Stimulated activated naive CD8-positive, alpha-beta T cell treated with anti-CD3 and anti-CD28 coated beads, Interleukin-15, Interleukin-2, amounts not matched to agents 100 U/mL and 50 U/mL, for 24 hours (primary cell): Measurements from ENCODE around the gene NPHP1.
"Not testable (repeated sequence)": the region's sequence is repeated elsewhere in the genome, so short reads cannot be mapped to it uniquely, and the experiment has no call there.

Source experiments
- ATAC-seq: fragments of 150-1000 bp; cut with Tn5 transposase; one replicate; pipeline ENCODE4 v1.10.0; 2021
- DNase-seq: peaks from one replicate; pipeline ENCODE4 v3.0.0; 2021

NPHP1 gene

GRCh38 chr2:110103061-110103961, 101.5 kb downstream of the NPHP1 start:
- ATAC-seq: no peak
- DNase-seq: no peak

GRCh38 chr2:110101901-110102803, 102.7 kb downstream of the NPHP1 start:
- no peak for DNase-seq
- ATAC-seq: no peak

- ATAC-seq (peak; percentile 25), DNase-seq (peak; percentile 20)
Observed at GRCh38 chr2:110101280-110101844, 103.5 kb downstream of the NPHP1 start.

- peak; percentile 11 for ATAC-seq
- DNase-seq: not testable (repeated sequence)
Observed at GRCh38 chr2:110100880-110101279, 103.9 kb downstream of the NPHP1 start.

GRCh38 chr2:110100480-110100879, 104.3 kb downstream of the NPHP1 start:
- DNase-seq (no peak), ATAC-seq (no peak)

GRCh38 chr2:110099471-110100225, 105.2 kb downstream of the NPHP1 start:
- no peak for DNase-seq
- no peak for ATAC-seq

- DNase-seq: no peak
- no peak for ATAC-seq
Observed at GRCh38 chr2:110099038-110099425, 105.8 kb downstream of the NPHP1 start.

GRCh38 chr2:110097506-110098220, 107.2 kb downstream of the NPHP1 start:
- ATAC-seq: no peak
- no peak for DNase-seq

GRCh38 chr2:110095994-110096633, 108.7 kb downstream of the NPHP1 start:
- ATAC-seq (no peak), DNase-seq (no peak)

GRCh38 chr2:110094884-110095534, 109.8 kb downstream of the NPHP1 start:
- not testable (repeated sequence) for DNase-seq, ATAC-seq

GRCh38 chr2:110093924-110094323, 110.9 kb downstream of the NPHP1 start:
- not testable (repeated sequence) for ATAC-seq

GRCh38 chr2:110090164-110090563, 114.6 kb downstream of the NPHP1 start:
- DNase-seq, ATAC-seq: not testable (repeated sequence)

More at GRCh38 chr2:110093924-110094323, 110.9 kb downstream of the NPHP1 start:
- not testable (repeated sequence) for DNase-seq

GRCh38 chr2:110083757-110084156, 121.1 kb downstream of the NPHP1 start:
- not testable (repeated sequence) for ATAC-seq, DNase-seq

- not testable (repeated sequence) for ATAC-seq, DNase-seq
Observed at GRCh38 chr2:110083162-110083561, 121.7 kb downstream of the NPHP1 start.

- ATAC-seq, DNase-seq: not testable (repeated sequence)
Observed at GRCh38 chr2:110078104-110078503, 126.7 kb downstream of the NPHP1 start.

- DNase-seq, ATAC-seq: not testable (repeated sequence)
Observed at GRCh38 chr2:110075896-110076295, 128.9 kb downstream of the NPHP1 start.
